Neuronal stem cell (in vitro differentiated cells): ENCODE data around the gene CAPN1.

Experiments used
- DNase-seq: peaks from one replicate; pipeline ENCODE4 v3.0.0-alpha.2; 2013; ENCODE audit warnings: low spot score
- H2AFZ ChIP-seq: one replicate; pipeline ENCODE4 v1.6.1; 2013; ENCODE audit warnings: mild to moderate bottlenecking, low read length, inconsistent platforms
- H2AK5ac ChIP-seq: 2 replicates; pipeline ENCODE4 v1.6.1; 2013; ENCODE audit warnings: low read depth, mild to moderate bottlenecking, inconsistent platforms, low read length, moderate library complexity, mixed read lengths
- H2BK120ac ChIP-seq: 2 replicates; pipeline ENCODE4 v1.6.1; 2013; ENCODE audit warnings: low read depth, mild to moderate bottlenecking, inconsistent platforms, low read length, moderate library complexity, mixed read lengths
- H2BK12ac ChIP-seq: one replicate; pipeline ENCODE4 v1.6.1; 2013; ENCODE audit warnings: low read length, inconsistent platforms
- H2BK15ac ChIP-seq: 2 replicates; pipeline ENCODE4 v1.6.1; 2013; ENCODE audit warnings: mild to moderate bottlenecking, low read length, inconsistent platforms, mixed read lengths
- H2BK5ac ChIP-seq: one replicate; pipeline ENCODE4 v1.6.1; 2013; ENCODE audit warnings: inconsistent platforms, mild to moderate bottlenecking, low read length, moderate library complexity
- H3K14ac ChIP-seq: one replicate; pipeline ENCODE4 v1.6.1; 2013; ENCODE audit warnings: low read length, inconsistent platforms
- H3K18ac ChIP-seq: 2 replicates; pipeline ENCODE4 v1.6.1; 2013; ENCODE audit warnings: low read length, inconsistent platforms
- H3K23ac ChIP-seq: 2 replicates; pipeline ENCODE4 v1.6.1; 2013; ENCODE audit warnings: low read depth, mild to moderate bottlenecking, mixed read lengths, low read length, inconsistent platforms; ENCODE audit not compliant: poor library complexity
- H3K27ac ChIP-seq: replicated peaks from 3 replicates; pipeline ENCODE4 v1.5.1; 2013; ENCODE audit warnings: low read length, inconsistent platforms
- H3K27me3 ChIP-seq, 3 experiments: 2 replicates each; pipeline ENCODE4 v1.6.1; 2013; ENCODE audit warnings: low read length in 3 of 3, mild to moderate bottlenecking in 2 of 3, inconsistent platforms in 1 of 3, low read depth in 1 of 3, mixed read lengths in 1 of 3, moderate library complexity in 1 of 3; ENCODE audit not compliant: control insufficient read depth in 3 of 3, insufficient read depth in 3 of 3
- H3K36me3 ChIP-seq, 2 donors: replicated peaks in 1 of 2; 2 replicates each; pipeline ENCODE4 v1.6.1; 2013; ENCODE audit warnings: low read length in 2 of 2; ENCODE audit not compliant: control insufficient read depth in 2 of 2, insufficient read depth in 2 of 2
- H3K4ac ChIP-seq: 2 replicates; pipeline ENCODE4 v1.6.1; 2013; ENCODE audit warnings: inconsistent platforms, mild to moderate bottlenecking, low read length, moderate library complexity
- H3K4me1 ChIP-seq, 2 donors: 1 replicate in 1 of 2; 2 replicates in 1 of 2; pipeline ENCODE4 v1.6.1; 2013; ENCODE audit warnings: low read length in 2 of 2, low read depth in 1 of 2; ENCODE audit not compliant: control insufficient read depth in 2 of 2, insufficient read depth in 1 of 2
- H3K4me2 ChIP-seq: one replicate; pipeline ENCODE4 v1.6.1; 2013; ENCODE audit warnings: mild to moderate bottlenecking, low read length, inconsistent platforms; ENCODE audit not compliant: insufficient read depth, poor library complexity, severe bottlenecking
- H3K4me3 ChIP-seq, 2 donors: 2 replicates each; pipeline ENCODE4 v1.5.1; 2013; ENCODE audit warnings: low read length in 2 of 2, mild to moderate bottlenecking in 2 of 2, inconsistent platforms in 1 of 2, moderate library complexity in 1 of 2
- H3K79me1 ChIP-seq: one replicate; pipeline ENCODE4 v1.6.1; 2013; ENCODE audit warnings: low read depth, mild to moderate bottlenecking, inconsistent platforms, low read length, moderate library complexity
- H3K9ac ChIP-seq: one replicate; pipeline ENCODE4 v1.6.1; 2013; ENCODE audit warnings: mild to moderate bottlenecking, low read depth, low read length, inconsistent platforms; ENCODE audit not compliant: poor library complexity
- H3K9me3 ChIP-seq, 2 donors: replicated peaks in 1 of 2; 2 replicates each; pipeline versions ENCODE3 to v1.6.1; 2013; ENCODE audit warnings: low read length in 2 of 2, mild to moderate bottlenecking in 2 of 2, inconsistent platforms in 1 of 2, low read depth in 1 of 2, mixed read lengths in 1 of 2, moderate library complexity in 1 of 2; ENCODE audit not compliant: control insufficient read depth in 2 of 2, insufficient read depth in 1 of 2
- H4K8ac ChIP-seq: one replicate; pipeline ENCODE4 v1.6.1; 2013; ENCODE audit warnings: low read depth, mild to moderate bottlenecking, inconsistent platforms, low read length, moderate library complexity
- H4K91ac ChIP-seq: one replicate; pipeline ENCODE4 v1.6.1; 2013; ENCODE audit warnings: low read length, low read depth, mild to moderate bottlenecking, inconsistent platforms; ENCODE audit not compliant: poor library complexity
- WGBS, 2 donors: extraction: QIAGEN DNeasy Blood & Tissue Kit; methylation state at CpG; one replicate each; pipeline ENCODE4 v1.1.7; 2013; ENCODE audit warnings: missing lambda C conversion rate in 2 of 2, mixed read lengths in 1 of 2; ENCODE audit not compliant: insufficient read length in 2 of 2, insufficient replicate concordance in 1 of 2; ENCODE audit errors: extremely low coverage in 2 of 2; 5-methylcytosine and 5-hydroxymethylcytosine counted together

The CAPN1 gene

GRCh38 chr11:65156256-65156655 is 25.5 kb upstream of the CAPN1 start:
- H2AK5ac ChIP-seq: no peak overlapping the region

GRCh38 chr11:65156926-65157325 is 24.8 kb upstream of the CAPN1 start:
- Histone ChIP-seq H4K91ac (no peak overlapping the region), H3K4me2 (no peak overlapping the region), H3K9ac (no peak overlapping the region), H3K14ac (no peak overlapping the region), H2AFZ (no peak overlapping the region), H2BK120ac (no peak overlapping the region), H2BK5ac (no peak overlapping the region), H3K18ac (no peak overlapping the region), H3K23ac (no peak overlapping the region), H3K4me3 (no peak overlapping the region), H3K4ac (no peak overlapping the region), H2BK12ac (no peak overlapping the region), H3K27me3 (no peaks in the 10 kb centered on the region), H2BK15ac (no peak overlapping the region), H3K4me1 (no peaks in the 10 kb centered on the region), H2AK5ac (no peak overlapping the region), H3K9me3 (no peaks in the 10 kb centered on the region), H3K79me1 (no peaks in the 10 kb centered on the region), H4K8ac (no peak overlapping the region), H3K27ac (no peak overlapping the region), H3K36me3 (no peaks in the 10 kb centered on the region)
- DNase-seq: no peak
- no CpG with 5 or more reads among the region's 3 CpGs for WGBS, 2 donors

More at GRCh38 chr11:65156256-65156655, 25.5 kb upstream of the CAPN1 start:
- H3K14ac ChIP-seq: no peak overlapping the region
- H2BK120ac ChIP-seq: no peak overlapping the region
- no peaks in the 10 kb centered on the region for H3K27me3 ChIP-seq
- H3K4me3 ChIP-seq: no peak overlapping the region
- no CpG with 5 or more reads among the region's 3 CpGs for WGBS, 2 donors
- H4K8ac ChIP-seq: no peak overlapping the region
- H3K4ac ChIP-seq: no peak overlapping the region
- H3K18ac ChIP-seq: no peak overlapping the region
- no peaks in the 10 kb centered on the region for H3K79me1 ChIP-seq
- no peak overlapping the region for H2AFZ ChIP-seq
- H2BK12ac ChIP-seq: no peak overlapping the region
- H3K9me3 ChIP-seq: no peaks in the 10 kb centered on the region
- no peak overlapping the region for H2BK5ac ChIP-seq
- H4K91ac ChIP-seq: no peak overlapping the region
- no peak overlapping the region for H3K23ac ChIP-seq
- DNase-seq: no peak
- no peak overlapping the region for H2BK15ac ChIP-seq
- no peak overlapping the region for H3K27ac ChIP-seq
- no peak overlapping the region for H3K9ac ChIP-seq
- no peaks in the 10 kb centered on the region for H3K36me3 ChIP-seq
- H3K4me1 ChIP-seq: no peaks in the 10 kb centered on the region
- no peak overlapping the region for H3K4me2 ChIP-seq

DNA sequence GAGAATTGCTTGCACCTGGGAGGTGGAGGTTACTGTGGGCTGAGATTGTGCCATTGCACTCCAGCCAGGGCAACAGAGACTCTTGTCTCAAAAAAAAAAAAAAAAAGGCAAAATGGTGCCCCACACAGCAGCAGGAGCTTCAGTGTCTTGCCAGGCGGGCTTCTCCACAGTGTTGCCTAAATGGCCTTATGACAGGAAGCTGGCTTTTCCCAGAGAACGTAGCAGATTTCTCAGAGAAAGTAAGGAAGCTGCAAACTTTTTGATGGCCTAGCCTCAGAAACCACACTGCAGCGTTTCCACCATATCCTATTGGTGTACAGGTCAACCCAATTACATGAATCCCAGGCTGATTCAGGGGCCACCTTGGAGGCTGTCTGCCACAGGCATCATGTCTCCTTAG is 24.4 kb upstream of the CAPN1 start:
- Histone ChIP-seq H3K9ac (no peak overlapping the region), H3K9me3 (no peaks in the 10 kb centered on the region), H3K4ac (no peak overlapping the region), H3K18ac (no peak overlapping the region), H3K27ac (no peak overlapping the region), H3K14ac (no peak overlapping the region), H3K4me2 (no peak overlapping the region), H2BK5ac (no peak overlapping the region), H2BK120ac (no peak overlapping the region), H3K79me1 (no peaks in the 10 kb centered on the region), H2AK5ac (no peak overlapping the region), H3K4me1 (no peaks in the 10 kb centered on the region), H3K4me3 (no peak overlapping the region), H4K8ac (no peak overlapping the region), H2BK12ac (no peak overlapping the region), H4K91ac (no peak overlapping the region), H2AFZ (no peak overlapping the region), H3K36me3 (no peaks in the 10 kb centered on the region), H3K27me3 (no peaks in the 10 kb centered on the region), H3K23ac (no peak overlapping the region), H2BK15ac (no peak overlapping the region)
- no peak for DNase-seq
- WGBS, 2 donors: no CpG with 5 or more reads among the region's 3 CpGs

DNA sequence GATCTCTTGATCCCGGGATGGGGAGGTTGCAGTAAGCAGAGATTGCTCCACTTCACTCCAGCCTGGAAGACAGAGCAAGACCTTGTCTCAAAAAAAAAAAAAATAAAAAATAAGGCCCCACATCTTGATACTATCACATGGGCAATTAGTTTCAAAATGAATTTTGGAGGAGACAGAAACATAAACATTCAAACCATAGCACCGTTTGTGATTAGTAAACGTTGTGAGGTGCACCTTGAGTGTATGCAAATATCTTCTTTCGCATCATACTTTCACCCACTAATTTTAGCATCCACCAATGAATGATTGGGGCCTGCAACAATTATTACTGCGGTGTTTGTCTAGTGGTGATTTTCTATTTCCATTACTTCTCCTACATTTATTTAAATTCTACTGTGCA is 22.7 kb upstream of the CAPN1 start:
- no peak overlapping the region for H2AK5ac ChIP-seq
- H3K18ac ChIP-seq: no peak overlapping the region
- WGBS, 2 donors: no CpG with 5 or more reads among the region's 5 CpGs

More for the DNA sequence above, 22.7 kb upstream of the CAPN1 start:
- Histone ChIP-seq H4K8ac (no peak overlapping the region), H2BK15ac (no peak overlapping the region), H3K27me3 (no peaks in the 10 kb centered on the region), H2BK5ac (no peak overlapping the region), H3K4me3 (no peak overlapping the region), H2BK12ac (no peak overlapping the region), H3K9ac (no peak overlapping the region), H4K91ac (no peak overlapping the region), H3K79me1 (no peaks in the 10 kb centered on the region), H3K23ac (no peak overlapping the region), H2AFZ (no peak overlapping the region), H3K4me2 (no peak overlapping the region), H3K9me3 (no peaks in the 10 kb centered on the region), H3K27ac (no peak overlapping the region), H3K14ac (no peak overlapping the region), H3K4ac (no peak overlapping the region), H3K4me1 (no peaks in the 10 kb centered on the region), H3K36me3 (no peaks in the 10 kb centered on the region), H2BK120ac (no peak overlapping the region)
- no peak for DNase-seq
